ENCODE results near the gene HPS4. TPM values are rescaled to one million over a fixed set of nuclear protein-coding genes. Genes with fewer than 3 reads are reported as not detected.

Gene HPS4
- total RNA-seq, 1 experiment from 2014 or later = 26.2 TPM

- TF ChIP-seq CTCF (IDR thresholded peaks at IDR 0.05) (no peak), REST (IDR thresholded peaks at IDR 0.05; ENCODE audit: insufficient read depth in 1 of 2, low read depth in 2 of 2, low read length in 1 of 2) (no peak), SIN3A (IDR thresholded peaks at IDR 0.05; ENCODE audit: borderline replicate concordance, insufficient read depth, low read depth, low read length) (no peak), TCF7L2 (IDR thresholded peaks at IDR 0.05; ENCODE audit: low read depth, low read length) (no peak), POLR2AphosphoS5 (IDR thresholded peaks at IDR 0.05; ENCODE audit: low read depth, low read length) (no peak)
- no peak for DNase-seq (ENCODE audit: low read depth, low spot score)
- no TSS peak for BruUV-seq (replicated peaks)
- Histone ChIP-seq H3K4me1 (ENCODE audit: control insufficient read depth, insufficient read depth, low read length) (no peaks in the 10 kb centered on the region), H3K27ac (ENCODE audit: low read length) (no peak overlapping the region), H3K9me3 (ENCODE audit: control insufficient read depth, insufficient read depth, low read depth, low read length) (no peaks in the 10 kb centered on the region), H3K27me3 (ENCODE audit: control insufficient read depth, insufficient read depth, low read length) (no peaks in the 10 kb centered on the region), H3K4me3 (ENCODE audit: low read depth in 2 of 2, low read length in 2 of 2) (no peak overlapping the region), H3K36me3 (ENCODE audit: control insufficient read depth, insufficient read depth, low read length) (peaks cover 22% of the 10 kb centered on the region)
- in situ Hi-C loops (cut with HindIII; ENCODE audit: low pct_unique_long_range_greater_than_20kb, low sequenced_read_pairs) = no loop called here
- ChIA-PET CTCF (no interaction called here), POLR2A (interaction anchor here (0.6 kb wide), 1 partner anchor 16 kb away, joined by 3 read pairs; the partner anchor contains the start of genes HPS4 and SRRD)
- intact Hi-C loops (cut with micrococcal nuclease; ENCODE audit: unreplicated experiment) = no loop called here
- ATAC-seq = no peak
These were observed 15.7 kb upstream of the HPS4 start for GRCh38 chr22:26499188-26499703.

GRCh38 chr22:26496456-26496855 is 12.9 kb upstream of the HPS4 start:
- no peak for DNase-seq (ENCODE audit: low read depth, low spot score)
- TF ChIP-seq CTCF (IDR thresholded peaks at IDR 0.05) (no peak), TCF7L2 (IDR thresholded peaks at IDR 0.05; ENCODE audit: low read depth, low read length) (no peak), POLR2AphosphoS5 (IDR thresholded peaks at IDR 0.05; ENCODE audit: low read depth, low read length) (no peak), REST (IDR thresholded peaks at IDR 0.05; ENCODE audit: insufficient read depth in 1 of 2, low read depth in 2 of 2, low read length in 1 of 2) (no peak), SIN3A (IDR thresholded peaks at IDR 0.05; ENCODE audit: borderline replicate concordance, insufficient read depth, low read depth, low read length) (no peak)
- no peaks in the 10 kb centered on the region for H3K27me3 ChIP-seq (ENCODE audit: control insufficient read depth, insufficient read depth, low read length)
- BruUV-seq (replicated peaks) = no TSS peak
- in situ Hi-C loops (cut with HindIII; ENCODE audit: low pct_unique_long_range_greater_than_20kb, low sequenced_read_pairs) (no loop called here), intact Hi-C loops (cut with micrococcal nuclease; ENCODE audit: unreplicated experiment) (no loop called here)
- POLR2A ChIA-PET = no interaction called here
- H3K9me3 ChIP-seq (ENCODE audit: control insufficient read depth, insufficient read depth, low read depth, low read length) = no peaks in the 10 kb centered on the region
- no peak overlapping the region for H3K4me3 ChIP-seq (ENCODE audit: low read depth in 2 of 2, low read length in 2 of 2)
- no peak for ATAC-seq
- H3K36me3 ChIP-seq (ENCODE audit: control insufficient read depth, insufficient read depth, low read length) = peaks cover 22% of the 10 kb centered on the region
- H3K27ac ChIP-seq (ENCODE audit: low read length) = no peak overlapping the region
- H3K4me1 ChIP-seq (ENCODE audit: control insufficient read depth, insufficient read depth, low read length) = no peaks in the 10 kb centered on the region
- CTCF ChIA-PET = no interaction called here

Measured in Panc1 (cell line).